GM23338 (cell line): ENCODE results near the gene GMEB2.

Experiments used
- CREB1 ChIP-seq: fragments of 250-450 bp; sonication (Bioruptor Pico); IDR thresholded peaks from 2 replicates; pipeline ENCODE4 v1.5.0; 2020; ENCODE audit warnings: low read depth, mild to moderate bottlenecking, moderate library complexity
- EZH2 ChIP-seq: fragments of 200-600 bp; sonication (generic); IDR thresholded peaks from one replicate; pipeline ENCODE4 v1.8.0; 2017; ENCODE audit warnings: antibody characterized with exemption, mild to moderate bottlenecking, low read depth; ENCODE audit not compliant: unreplicated experiment
- EZH2phosphoT487 ChIP-seq: fragments of 200-600 bp; sonication (generic); IDR thresholded peaks from one replicate; pipeline ENCODE4 v1.8.1; 2018; ENCODE audit warnings: antibody characterized with exemption; ENCODE audit not compliant: unreplicated experiment
- JUNB ChIP-seq: IDR thresholded peaks from one replicate; pipeline ENCODE4 v1.6.1; 2016; ENCODE audit warnings: antibody characterized with exemption; ENCODE audit not compliant: unreplicated experiment
- POLR2AphosphoS5 ChIP-seq: IDR thresholded peaks from 2 replicates; pipeline ENCODE4 v1.6.1; 2016; ENCODE audit warnings: antibody characterized with exemption, low read depth
- ZNF331 ChIP-seq: fragments of 250-450 bp; sonication (Bioruptor Pico); IDR thresholded peaks from 2 replicates; pipeline ENCODE4 v1.5.0; 2020; ENCODE audit warnings: low read depth, mild to moderate bottlenecking, moderate library complexity
- TF ChIP-seq, protein P1 (sequence below), 2 experiments: fragments of 200-600 bp in 1 of 2; sonication (generic) in 1 of 2; conservative IDR thresholded peaks; 2 replicates each; pipeline versions ENCODE4 v1.5.1 to v1.6.1; 2016 to 2017; ENCODE audit warnings: antibody characterized with exemption in 2 of 2, low read depth in 2 of 2, mild to moderate bottlenecking in 2 of 2, moderate library complexity in 1 of 2
- TF ChIP-seq, protein P2 (sequence below): IDR thresholded peaks from one replicate; pipeline ENCODE4 v1.6.1; 2018; ENCODE audit warnings: antibody characterized with exemption; ENCODE audit not compliant: unreplicated experiment

DNA sequence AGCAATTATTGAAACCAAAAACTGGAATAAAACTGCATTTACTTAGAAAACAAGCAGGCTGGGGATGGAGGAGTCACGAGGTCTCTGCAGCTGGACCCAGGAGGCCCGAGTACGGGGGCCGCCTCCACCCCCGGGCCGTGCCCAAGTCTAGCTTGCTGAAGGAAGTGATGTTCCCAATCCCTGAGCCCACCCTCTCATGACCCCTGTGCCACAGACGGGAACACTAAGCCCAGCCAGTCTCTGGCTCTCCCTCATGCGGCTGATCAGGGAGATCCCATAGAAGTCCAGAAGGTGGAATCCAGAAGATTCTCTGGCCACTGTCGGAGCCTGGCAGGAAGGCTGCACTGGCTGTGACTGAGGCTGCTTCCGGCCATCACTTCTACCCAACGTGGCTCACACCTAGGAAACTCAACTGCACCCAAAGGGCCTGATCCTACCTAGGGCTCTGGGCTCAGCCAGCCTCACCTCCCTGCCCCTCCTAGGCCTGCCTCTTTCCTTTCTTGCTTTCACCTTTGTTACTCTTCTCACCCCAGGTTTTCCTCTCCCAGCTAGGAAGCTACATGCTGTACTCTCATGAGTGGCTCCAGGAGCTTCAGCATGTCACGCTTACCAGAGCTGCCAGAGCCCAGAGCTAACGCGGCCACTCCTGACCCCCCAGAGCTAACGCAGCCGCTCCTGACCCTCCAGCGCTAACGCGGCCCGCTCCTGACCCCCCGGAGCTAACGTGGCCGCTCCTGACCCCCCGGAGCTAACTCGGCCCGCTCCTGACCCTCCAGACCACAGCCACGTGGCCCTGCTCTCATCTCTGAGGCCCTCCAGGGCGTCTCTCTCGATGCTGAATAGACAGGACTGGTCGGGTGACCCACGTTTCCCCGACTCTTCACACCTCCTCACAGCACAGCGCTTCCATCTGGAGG lies 28.2 kb downstream of the GMEB2 start:
- no peak for TF ChIP-seq CREB1
- no peak for TF ChIP-seq EZH2
- TF ChIP-seq, protein P1, sequence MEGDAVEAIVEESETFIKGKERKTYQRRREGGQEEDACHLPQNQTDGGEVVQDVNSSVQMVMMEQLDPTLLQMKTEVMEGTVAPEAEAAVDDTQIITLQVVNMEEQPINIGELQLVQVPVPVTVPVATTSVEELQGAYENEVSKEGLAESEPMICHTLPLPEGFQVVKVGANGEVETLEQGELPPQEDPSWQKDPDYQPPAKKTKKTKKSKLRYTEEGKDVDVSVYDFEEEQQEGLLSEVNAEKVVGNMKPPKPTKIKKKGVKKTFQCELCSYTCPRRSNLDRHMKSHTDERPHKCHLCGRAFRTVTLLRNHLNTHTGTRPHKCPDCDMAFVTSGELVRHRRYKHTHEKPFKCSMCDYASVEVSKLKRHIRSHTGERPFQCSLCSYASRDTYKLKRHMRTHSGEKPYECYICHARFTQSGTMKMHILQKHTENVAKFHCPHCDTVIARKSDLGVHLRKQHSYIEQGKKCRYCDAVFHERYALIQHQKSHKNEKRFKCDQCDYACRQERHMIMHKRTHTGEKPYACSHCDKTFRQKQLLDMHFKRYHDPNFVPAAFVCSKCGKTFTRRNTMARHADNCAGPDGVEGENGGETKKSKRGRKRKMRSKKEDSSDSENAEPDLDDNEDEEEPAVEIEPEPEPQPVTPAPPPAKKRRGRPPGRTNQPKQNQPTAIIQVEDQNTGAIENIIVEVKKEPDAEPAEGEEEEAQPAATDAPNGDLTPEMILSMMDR (conservative IDR thresholded peaks at IDR 0.05; ENCODE audit: low read depth in 2 of 2) = no peak
- no peak for TF ChIP-seq ZNF331 (CRISPR knock-in tag)
- TF ChIP-seq, protein P2, sequence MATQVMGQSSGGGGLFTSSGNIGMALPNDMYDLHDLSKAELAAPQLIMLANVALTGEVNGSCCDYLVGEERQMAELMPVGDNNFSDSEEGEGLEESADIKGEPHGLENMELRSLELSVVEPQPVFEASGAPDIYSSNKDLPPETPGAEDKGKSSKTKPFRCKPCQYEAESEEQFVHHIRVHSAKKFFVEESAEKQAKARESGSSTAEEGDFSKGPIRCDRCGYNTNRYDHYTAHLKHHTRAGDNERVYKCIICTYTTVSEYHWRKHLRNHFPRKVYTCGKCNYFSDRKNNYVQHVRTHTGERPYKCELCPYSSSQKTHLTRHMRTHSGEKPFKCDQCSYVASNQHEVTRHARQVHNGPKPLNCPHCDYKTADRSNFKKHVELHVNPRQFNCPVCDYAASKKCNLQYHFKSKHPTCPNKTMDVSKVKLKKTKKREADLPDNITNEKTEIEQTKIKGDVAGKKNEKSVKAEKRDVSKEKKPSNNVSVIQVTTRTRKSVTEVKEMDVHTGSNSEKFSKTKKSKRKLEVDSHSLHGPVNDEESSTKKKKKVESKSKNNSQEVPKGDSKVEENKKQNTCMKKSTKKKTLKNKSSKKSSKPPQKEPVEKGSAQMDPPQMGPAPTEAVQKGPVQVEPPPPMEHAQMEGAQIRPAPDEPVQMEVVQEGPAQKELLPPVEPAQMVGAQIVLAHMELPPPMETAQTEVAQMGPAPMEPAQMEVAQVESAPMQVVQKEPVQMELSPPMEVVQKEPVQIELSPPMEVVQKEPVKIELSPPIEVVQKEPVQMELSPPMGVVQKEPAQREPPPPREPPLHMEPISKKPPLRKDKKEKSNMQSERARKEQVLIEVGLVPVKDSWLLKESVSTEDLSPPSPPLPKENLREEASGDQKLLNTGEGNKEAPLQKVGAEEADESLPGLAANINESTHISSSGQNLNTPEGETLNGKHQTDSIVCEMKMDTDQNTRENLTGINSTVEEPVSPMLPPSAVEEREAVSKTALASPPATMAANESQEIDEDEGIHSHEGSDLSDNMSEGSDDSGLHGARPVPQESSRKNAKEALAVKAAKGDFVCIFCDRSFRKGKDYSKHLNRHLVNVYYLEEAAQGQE = no peak
- no peak for TF ChIP-seq EZH2phosphoT487
- TF ChIP-seq JUNB = no peak
- TF ChIP-seq POLR2AphosphoS5 = no peak
